Measurements from ENCODE around the gene OGT.
A peak's percentile ranks its signal among the peaks of the same experiment; 100 is the strongest.
"Not testable (repeated sequence)": the region's sequence is repeated elsewhere in the genome, so short reads cannot be mapped to it uniquely, and the experiment has no call there.

Gene OGT

GRCh38 chrX:71532753-71533425, at the start of gene OGT:
OGT (plus strand) TSS chrX:71533104; CDS start chrX:71533300, 196 bp downstream.
- Mint-ChIP-seq H3K9me3 (no peaks in the 10 kb centered on the region), H3K27ac (peak within 1 kb of the TSS; percentile 100), H3K36me3 (peaks cover 23% of the 10 kb centered on the region), H3K27me3 (no peaks in the 10 kb centered on the region), H3K4me3 (peak within 1 kb of the TSS; percentile 96), H3K4me1 (peaks cover 21% of the 10 kb centered on the region)

- Mint-ChIP-seq H3K27ac (no peak overlapping the region), H3K4me3 (no peak overlapping the region), H3K36me3 (peaks cover 3% of the 10 kb centered on the region), H3K9me3 (no peaks in the 10 kb centered on the region), H3K4me1 (peaks cover 16% of the 10 kb centered on the region), H3K27me3 (no peaks in the 10 kb centered on the region)
Measured at GRCh38 chrX:71487814-71488213, 45.1 kb upstream of the OGT start.

GRCh38 chrX:71489540-71489939, 43.4 kb upstream of the OGT start:
- Mint-ChIP-seq H3K9me3 (no peaks in the 10 kb centered on the region), H3K36me3 (peaks cover 3% of the 10 kb centered on the region), H3K27ac (no peak overlapping the region), H3K27me3 (no peaks in the 10 kb centered on the region), H3K4me1 (peaks cover 20% of the 10 kb centered on the region), H3K4me3 (no peak overlapping the region)

- H3K36me3 Mint-ChIP-seq: peaks cover 3% of the 10 kb centered on the region
- H3K9me3 Mint-ChIP-seq: no peaks in the 10 kb centered on the region
- peaks cover 20% of the 10 kb centered on the region for H3K4me1 Mint-ChIP-seq
- H3K27ac Mint-ChIP-seq: peak overlapping the region; percentile 77
- peak overlapping the region; percentile 89 for H3K4me3 Mint-ChIP-seq
- no peaks in the 10 kb centered on the region for H3K27me3 Mint-ChIP-seq
Measured at GRCh38 chrX:71492231-71493065, 40.5 kb upstream of the OGT start.

- no peaks in the 10 kb centered on the region for H3K36me3 Mint-ChIP-seq
- H3K4me3 Mint-ChIP-seq: peak overlapping the region; percentile 89
- H3K4me1 Mint-ChIP-seq: peaks cover 20% of the 10 kb centered on the region
- no peak overlapping the region for H3K27ac Mint-ChIP-seq
- no peaks in the 10 kb centered on the region for H3K27me3 Mint-ChIP-seq
- H3K9me3 Mint-ChIP-seq: no peaks in the 10 kb centered on the region
Measured at GRCh38 chrX:71493111-71493613, 39.7 kb upstream of the OGT start.

- H3K4me3 Mint-ChIP-seq, H3K9me3 Mint-ChIP-seq, H3K27ac Mint-ChIP-seq, H3K36me3 Mint-ChIP-seq, H3K27me3 Mint-ChIP-seq: not testable (repeated sequence)
- peaks cover 12% of the 10 kb centered on the region for H3K4me1 Mint-ChIP-seq
Measured at GRCh38 chrX:71495979-71496378, 36.9 kb upstream of the OGT start.

- Mint-ChIP-seq H3K27me3 (no peaks in the 10 kb centered on the region), H3K9me3 (no peaks in the 10 kb centered on the region), H3K27ac (no peak overlapping the region), H3K36me3 (no peaks in the 10 kb centered on the region), H3K4me1 (peaks cover 8% of the 10 kb centered on the region), H3K4me3 (no peak overlapping the region)
Measured at GRCh38 chrX:71496476-71496875, 36.4 kb upstream of the OGT start.

- H3K9me3 Mint-ChIP-seq, H3K27me3 Mint-ChIP-seq, H3K36me3 Mint-ChIP-seq, H3K27ac Mint-ChIP-seq, H3K4me3 Mint-ChIP-seq, H3K4me1 Mint-ChIP-seq: not testable (repeated sequence)
Measured at GRCh38 chrX:71502080-71502479, 30.8 kb upstream of the OGT start.

- Mint-ChIP-seq H3K4me3 (no peak overlapping the region), H3K9me3 (no peaks in the 10 kb centered on the region), H3K36me3 (no peaks in the 10 kb centered on the region), H3K27ac (no peak overlapping the region), H3K4me1 (no peaks in the 10 kb centered on the region), H3K27me3 (no peaks in the 10 kb centered on the region)
Measured at GRCh38 chrX:71504346-71504745, 28.6 kb upstream of the OGT start.

GRCh38 chrX:71509289-71509688, 23.6 kb upstream of the OGT start:
- H3K27ac Mint-ChIP-seq: no peak overlapping the region
- no peak overlapping the region for H3K4me3 Mint-ChIP-seq
- H3K36me3 Mint-ChIP-seq: no peaks in the 10 kb centered on the region
- H3K27me3 Mint-ChIP-seq: no peaks in the 10 kb centered on the region
- H3K9me3 Mint-ChIP-seq: no peaks in the 10 kb centered on the region
- peaks cover 10% of the 10 kb centered on the region for H3K4me1 Mint-ChIP-seq

- Mint-ChIP-seq H3K27me3 (no peaks in the 10 kb centered on the region), H3K4me3 (no peak overlapping the region), H3K9me3 (no peaks in the 10 kb centered on the region), H3K36me3 (no peaks in the 10 kb centered on the region), H3K4me1 (peaks cover 17% of the 10 kb centered on the region), H3K27ac (no peak overlapping the region)
Measured at GRCh38 chrX:71510161-71510560, 22.7 kb upstream of the OGT start.

- peaks cover 22% of the 10 kb centered on the region for H3K4me1 Mint-ChIP-seq
- not testable (repeated sequence) for H3K27ac Mint-ChIP-seq, H3K4me3 Mint-ChIP-seq, H3K9me3 Mint-ChIP-seq, H3K36me3 Mint-ChIP-seq, H3K27me3 Mint-ChIP-seq
Measured at GRCh38 chrX:71513731-71514130, 19.2 kb upstream of the OGT start.

- peak overlapping the region; percentile 70 for H3K27ac Mint-ChIP-seq
- H3K36me3 Mint-ChIP-seq: no peaks in the 10 kb centered on the region
- H3K4me1 Mint-ChIP-seq: peaks cover 22% of the 10 kb centered on the region
- peak overlapping the region; percentile 27 for H3K4me3 Mint-ChIP-seq
- no peaks in the 10 kb centered on the region for H3K9me3 Mint-ChIP-seq
- H3K27me3 Mint-ChIP-seq: no peaks in the 10 kb centered on the region
Measured at GRCh38 chrX:71514367-71515037, 18.4 kb upstream of the OGT start.

GRCh38 chrX:71515038-71515396, 17.9 kb upstream of the OGT start:
- Mint-ChIP-seq H3K4me3 (no peak overlapping the region), H3K4me1 (peaks cover 22% of the 10 kb centered on the region), H3K27ac (no peak overlapping the region), H3K9me3 (no peaks in the 10 kb centered on the region), H3K36me3 (no peaks in the 10 kb centered on the region), H3K27me3 (no peaks in the 10 kb centered on the region)

GRCh38 chrX:71525316-71525715, 7.6 kb upstream of the OGT start:
- Mint-ChIP-seq H3K4me1 (peaks cover 8% of the 10 kb centered on the region), H3K27me3 (no peaks in the 10 kb centered on the region), H3K27ac (no peak overlapping the region), H3K4me3 (no peak overlapping the region), H3K9me3 (no peaks in the 10 kb centered on the region), H3K36me3 (no peaks in the 10 kb centered on the region)
